Vagina (tissue), 2 donors: Measurements from ENCODE around the gene C10orf90. TPM values are rescaled to one million over a fixed set of nuclear protein-coding genes. Genes with fewer than 3 reads are reported as not detected.

Experiments
- DNase-seq, 2 donors: peaks; one replicate each; pipeline ENCODE4 v3.0.0-alpha.2; 2017; ENCODE audit errors: extremely low spot score in 2 of 2
- H3K27ac ChIP-seq: fragments of 200-600 bp; sonication (generic); one replicate; pipeline ENCODE4 v1.5.1; 2019
- H3K27me3 ChIP-seq: fragments of 200-600 bp; sonication (generic); one replicate; pipeline ENCODE4 v1.5.1; 2019
- H3K36me3 ChIP-seq, 2 donors: fragments of 200-600 bp; sonication (generic); one replicate each; pipeline ENCODE4 v1.5.1; 2017 to 2019
- H3K4me1 ChIP-seq: fragments of 200-600 bp; sonication (generic); one replicate; pipeline ENCODE4 v1.5.1; 2019
- H3K4me3 ChIP-seq, 2 donors: fragments of 200-600 bp; sonication (generic); 1 replicate in 1 of 2; 2 replicates in 1 of 2; pipeline ENCODE4 v1.5.1; 2016 to 2019
- H3K9me3 ChIP-seq: fragments of 200-600 bp; sonication (generic); one replicate; pipeline ENCODE4 v1.5.1; 2019
- CTCF ChIP-seq, 3 experiments: fragments of 450-650 bp in 2 of 3; fragments of 200-600 bp in 1 of 3; sonication (generic) in 1 of 3; IDR thresholded peaks; one replicate each; pipeline ENCODE4 v1.5.1; 2017 to 2019; ENCODE audit warnings: antibody characterized with exemption in 3 of 3, mild to moderate bottlenecking in 2 of 3, moderate library complexity in 2 of 3
- POLR2A ChIP-seq, 2 donors: fragments of 450-650 bp; IDR thresholded peaks; one replicate each; pipeline ENCODE4 v1.6.1; 2017; ENCODE audit warnings: antibody characterized with exemption in 2 of 2, mild to moderate bottlenecking in 2 of 2, moderate library complexity in 2 of 2
- POLR2AphosphoS5 ChIP-seq, 2 donors: sonication (generic); formaldehyde crosslinking; IDR thresholded peaks; one replicate each; pipeline ENCODE4 v1.9.0; 2017; ENCODE audit warnings: antibody characterized with exemption in 2 of 2, mild to moderate bottlenecking in 2 of 2, low read depth in 1 of 2; ENCODE audit not compliant: insufficient read depth in 1 of 2
- intact Hi-C: fragments of 100-400 bp; cut with DNase I; formaldehyde crosslinking; loops from one replicate; pipeline ENCODE4 v1.15.1; 2023
- total RNA-seq: library from RNA; depleted of rRNA; stranded (reverse); fragments of >200 nt; gene quantifications from one replicate; pipeline ENCODE4 v1.2.3, GENCODE V29; 2016

C10orf90 gene
- total RNA-seq, 1 donor from 2014 or later = not detected

GRCh38 chr10:126639084-126639483, 31.4 kb downstream of the C10orf90 start:
- Histone ChIP-seq H3K4me3 (no peak overlapping the region), H3K27me3 (no peaks in the 10 kb centered on the region), H3K36me3 (no peaks in the 10 kb centered on the region), H3K4me1 (no peaks in the 10 kb centered on the region), H3K27ac (no peak overlapping the region), H3K9me3 (no peaks in the 10 kb centered on the region)
- no peak for DNase-seq
- TF ChIP-seq POLR2AphosphoS5 (IDR thresholded peaks at IDR 0.05; ENCODE audit: insufficient read depth in 1 of 2, low read depth in 1 of 2) = no peak
- no peak for TF ChIP-seq CTCF (IDR thresholded peaks at IDR 0.05)
- no peak for TF ChIP-seq POLR2A (IDR thresholded peaks at IDR 0.05)
- intact Hi-C loops = no loop called here

GRCh38 chr10:126638542-126638941, 32.0 kb downstream of the C10orf90 start:
- Histone ChIP-seq H3K4me3 (no peak overlapping the region), H3K27me3 (no peaks in the 10 kb centered on the region), H3K36me3 (no peaks in the 10 kb centered on the region), H3K9me3 (no peaks in the 10 kb centered on the region), H3K4me1 (no peaks in the 10 kb centered on the region), H3K27ac (no peak overlapping the region)
- TF ChIP-seq POLR2AphosphoS5 (IDR thresholded peaks at IDR 0.05; ENCODE audit: insufficient read depth in 1 of 2, low read depth in 1 of 2) (no peak), POLR2A (IDR thresholded peaks at IDR 0.05) (no peak), CTCF (IDR thresholded peaks at IDR 0.05) (no peak)
- intact Hi-C loops = no loop called here
- DNase-seq = no peak

- H3K27me3 ChIP-seq = no peaks in the 10 kb centered on the region
- intact Hi-C loops = no loop called here
- no peak for DNase-seq
- H3K4me3 ChIP-seq = no peak overlapping the region
- no peaks in the 10 kb centered on the region for H3K9me3 ChIP-seq
- no peak overlapping the region for H3K27ac ChIP-seq
- no peaks in the 10 kb centered on the region for H3K4me1 ChIP-seq
- H3K36me3 ChIP-seq = no peaks in the 10 kb centered on the region
- TF ChIP-seq POLR2A (IDR thresholded peaks at IDR 0.05) (no peak), POLR2AphosphoS5 (IDR thresholded peaks at IDR 0.05; ENCODE audit: insufficient read depth in 1 of 2, low read depth in 1 of 2) (no peak), CTCF (IDR thresholded peaks at IDR 0.05) (no peak)
These were observed 33.0 kb downstream of the C10orf90 start for GRCh38 chr10:126637501-126637900.

GRCh38 chr10:126634911-126635310, 35.6 kb downstream of the C10orf90 start:
- TF ChIP-seq CTCF (IDR thresholded peaks at IDR 0.05) = no peak
- TF ChIP-seq POLR2A (IDR thresholded peaks at IDR 0.05) = no peak
- no peak for TF ChIP-seq POLR2AphosphoS5 (IDR thresholded peaks at IDR 0.05; ENCODE audit: insufficient read depth in 1 of 2, low read depth in 1 of 2)
- no peaks in the 10 kb centered on the region for H3K4me1 ChIP-seq
- DNase-seq = no peak
- intact Hi-C loops = no loop called here
- H3K9me3 ChIP-seq = no peaks in the 10 kb centered on the region
- no peak overlapping the region for H3K4me3 ChIP-seq
- no peaks in the 10 kb centered on the region for H3K36me3 ChIP-seq
- H3K27ac ChIP-seq = no peak overlapping the region
- no peaks in the 10 kb centered on the region for H3K27me3 ChIP-seq

GRCh38 chr10:126634347-126634746, 36.1 kb downstream of the C10orf90 start:
- no peaks in the 10 kb centered on the region for H3K4me1 ChIP-seq
- H3K27me3 ChIP-seq = no peaks in the 10 kb centered on the region
- no peak overlapping the region for H3K4me3 ChIP-seq
- intact Hi-C loops = no loop called here
- DNase-seq = no peak
- TF ChIP-seq POLR2AphosphoS5 (IDR thresholded peaks at IDR 0.05; ENCODE audit: insufficient read depth in 1 of 2, low read depth in 1 of 2) = no peak
- TF ChIP-seq CTCF (IDR thresholded peaks at IDR 0.05) = no peak
- no peak for TF ChIP-seq POLR2A (IDR thresholded peaks at IDR 0.05)
- H3K27ac ChIP-seq = no peak overlapping the region
- no peaks in the 10 kb centered on the region for H3K9me3 ChIP-seq
- H3K36me3 ChIP-seq = no peaks in the 10 kb centered on the region
